Liver (tissue), 3 donors: ENCODE results near the gene GZMH.

Experiments
- CTCF ChIP-seq: fragments of 150-350 bp; IDR thresholded peaks from 2 replicates; pipeline ENCODE4 v1.5.1; 2017; ENCODE audit warnings: improper control_type of control experiment, low read depth, low read length; ENCODE audit not compliant: missing input control
- GABPA ChIP-seq, 2 donors: IDR thresholded peaks in 1 of 2; conservative IDR thresholded peaks in 1 of 2; 2 replicates each; pipeline ENCODE4 v1.6.1; 2016; ENCODE audit warnings: antibody characterized with exemption in 2 of 2, mild to moderate bottlenecking in 1 of 2, moderate library complexity in 1 of 2
- donor health status: healthy.
- donor health status: healthy.

- no peak for TF ChIP-seq CTCF
- no peak for TF ChIP-seq GABPA (IDR thresholded peaks at IDR 0.05 in 1 of 2, conservative IDR thresholded peaks at IDR 0.05 in 1 of 2)
Measured at GRCh38 chr14:24607081-24607480, 2.4 kb downstream of the GZMH start.
